Mesendoderm (in vitro differentiated cells): ENCODE measurements around the gene CHIA.
"Not testable (repeated sequence)": the region's sequence is repeated elsewhere in the genome, so short reads cannot be mapped to it uniquely, and the experiment has no call there.

ENCODE experiments used
- DNase-seq: peaks from one replicate; pipeline ENCODE4 v3.0.0; 2013
- H2AK5ac ChIP-seq: 2 replicates; pipeline ENCODE4 v1.6.1; 2013; ENCODE audit warnings: low read length, inconsistent platforms
- H2BK120ac ChIP-seq: 2 replicates; pipeline ENCODE4 v1.6.1; 2013; ENCODE audit warnings: low read depth, mild to moderate bottlenecking, low read length, moderate library complexity, mixed read lengths
- H2BK15ac ChIP-seq: replicated peaks from 2 replicates; pipeline ENCODE4 v1.6.1; 2013; ENCODE audit warnings: low read depth, mild to moderate bottlenecking, moderate library complexity
- H2BK5ac ChIP-seq: 2 replicates; pipeline ENCODE4 v1.6.1; 2013; ENCODE audit warnings: low read length, inconsistent platforms
- H3K18ac ChIP-seq: 2 replicates; pipeline ENCODE4 v1.6.1; 2013; ENCODE audit warnings: mild to moderate bottlenecking, low read length, mixed read lengths
- H3K23ac ChIP-seq: one replicate; pipeline ENCODE4 v1.6.1; 2013; ENCODE audit warnings: low read length
- H3K27ac ChIP-seq: 2 replicates; pipeline ENCODE4 v1.5.1; 2013; ENCODE audit warnings: low read depth, mild to moderate bottlenecking, inconsistent platforms, low read length, moderate library complexity
- H3K27me3 ChIP-seq: 2 replicates; pipeline ENCODE4 v1.6.1; 2013; ENCODE audit warnings: low read length, control low read depth, mild to moderate bottlenecking, inconsistent platforms; ENCODE audit not compliant: insufficient read depth, poor library complexity
- H3K36me3 ChIP-seq: 2 replicates; pipeline ENCODE4 v1.6.1; 2013; ENCODE audit warnings: low read length, inconsistent platforms; ENCODE audit not compliant: control insufficient read depth, insufficient read depth
- H3K4ac ChIP-seq: one replicate; pipeline ENCODE4 v1.6.1; 2013; ENCODE audit warnings: low read depth, mild to moderate bottlenecking, low read length, moderate library complexity
- H3K4me1 ChIP-seq: 2 replicates; pipeline ENCODE4 v1.6.1; 2013; ENCODE audit warnings: low read depth, low read length, inconsistent platforms; ENCODE audit not compliant: control insufficient read depth
- H3K4me2 ChIP-seq: 2 replicates; pipeline ENCODE4 v1.6.1; 2013; ENCODE audit warnings: low read length
- H3K4me3 ChIP-seq: 2 replicates; pipeline ENCODE4 v1.5.1; 2013; ENCODE audit warnings: mild to moderate bottlenecking, low read length
- H3K56ac ChIP-seq: one replicate; pipeline ENCODE4 v1.6.1; 2013; ENCODE audit warnings: low read length
- H3K79me1 ChIP-seq: 2 replicates; pipeline ENCODE4 v1.6.1; 2013; ENCODE audit warnings: low read length, inconsistent platforms
- H3K79me2 ChIP-seq: 2 replicates; pipeline ENCODE4 v1.6.1; 2013; ENCODE audit warnings: mild to moderate bottlenecking, low read length; ENCODE audit not compliant: control insufficient read depth, insufficient read depth
- H3K9ac ChIP-seq: 2 replicates; pipeline ENCODE4 v1.6.1; 2013; ENCODE audit warnings: low read length, inconsistent platforms
- H4K5ac ChIP-seq: one replicate; pipeline ENCODE4 v1.6.1; 2013; ENCODE audit warnings: low read length
- H4K8ac ChIP-seq: one replicate; pipeline ENCODE4 v1.6.1; 2013; ENCODE audit warnings: low read depth, mild to moderate bottlenecking, control low read depth, low read length, moderate library complexity
- WGBS: extraction: QIAGEN DNeasy Blood & Tissue Kit; methylation state at CpG from one replicate; pipeline ENCODE4 v1.1.7; 2013; ENCODE audit warnings: low lambda C conversion rate, missing lambda C conversion rate; ENCODE audit not compliant: insufficient coverage; ENCODE audit errors: extremely low coverage; 5-methylcytosine and 5-hydroxymethylcytosine counted together

The CHIA gene

DNA sequence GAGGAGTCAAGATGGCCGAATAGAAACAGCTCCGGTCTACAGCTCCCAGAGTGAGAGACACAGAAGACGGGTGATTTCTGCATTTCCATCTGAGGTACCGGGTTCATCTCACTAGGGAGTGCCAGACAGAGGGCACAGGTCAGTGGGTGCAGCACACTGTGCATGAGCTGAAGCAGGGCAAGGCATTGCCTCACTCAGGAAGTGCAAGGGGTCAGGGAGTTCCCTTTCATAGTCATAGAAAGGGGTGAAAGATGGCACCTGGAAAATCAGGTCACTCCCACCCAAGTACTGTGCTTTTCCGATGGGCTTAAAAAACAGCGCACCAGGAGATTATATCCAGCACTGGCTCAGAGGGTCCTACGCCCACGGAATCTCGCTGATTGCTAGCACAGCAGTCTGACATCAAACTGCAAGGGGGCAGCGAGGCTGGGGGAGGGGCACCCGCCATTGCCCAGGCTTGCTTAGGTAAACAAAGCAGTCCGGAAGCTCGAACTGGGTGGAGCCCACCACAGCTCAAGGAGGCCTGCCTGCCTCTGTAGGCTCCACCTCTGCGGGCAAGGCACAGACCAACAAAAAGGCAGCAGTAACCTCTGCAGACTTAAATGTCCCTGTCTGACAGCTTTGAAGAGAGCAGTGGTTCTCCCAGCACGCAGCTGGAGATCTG is 44.7 kb downstream of the CHIA start:
- not testable (repeated sequence) for DNase-seq, H3K27me3 ChIP-seq, H3K4ac ChIP-seq, H2BK120ac ChIP-seq, H2BK5ac ChIP-seq, H4K5ac ChIP-seq, H3K4me1 ChIP-seq, H3K4me2 ChIP-seq, H2AK5ac ChIP-seq, H3K4me3 ChIP-seq, H3K9ac ChIP-seq, H3K56ac ChIP-seq, H3K18ac ChIP-seq, H3K27ac ChIP-seq, H3K79me1 ChIP-seq, H3K36me3 ChIP-seq, H4K8ac ChIP-seq, H2BK15ac ChIP-seq, H3K23ac ChIP-seq, H3K79me2 ChIP-seq
- no CpG with 5 or more reads among the region's 15 CpGs for WGBS

DNA sequence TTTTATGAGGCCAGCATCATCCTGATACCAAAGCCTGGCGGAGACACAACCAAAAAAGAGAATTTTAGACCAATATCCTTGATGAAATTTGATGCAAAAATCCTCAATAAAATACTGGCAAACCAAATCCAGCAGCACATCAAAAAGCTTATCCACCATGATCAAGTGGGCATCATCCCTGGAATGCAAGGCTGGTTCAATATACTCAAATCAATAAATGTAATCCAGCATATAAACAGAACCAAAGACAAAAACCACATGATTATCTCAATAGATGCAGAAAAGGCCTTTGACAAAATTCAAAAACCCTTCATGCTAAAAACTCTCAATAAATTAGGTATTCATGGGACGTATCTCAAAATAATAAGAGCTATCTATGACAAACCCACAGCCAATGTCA is 48.2 kb downstream of the CHIA start:
- H3K27ac ChIP-seq, H3K4me1 ChIP-seq, H2AK5ac ChIP-seq, H2BK15ac ChIP-seq, DNase-seq, H3K79me1 ChIP-seq, H4K8ac ChIP-seq, H3K4ac ChIP-seq, H3K18ac ChIP-seq, H2BK120ac ChIP-seq, H3K4me2 ChIP-seq, H3K9ac ChIP-seq, H4K5ac ChIP-seq, H3K79me2 ChIP-seq, H3K4me3 ChIP-seq, H3K23ac ChIP-seq, H3K36me3 ChIP-seq, H2BK5ac ChIP-seq, H3K27me3 ChIP-seq, H3K56ac ChIP-seq: not testable (repeated sequence)
- no CpG with 5 or more reads among the region's 2 CpGs for WGBS

DNA sequence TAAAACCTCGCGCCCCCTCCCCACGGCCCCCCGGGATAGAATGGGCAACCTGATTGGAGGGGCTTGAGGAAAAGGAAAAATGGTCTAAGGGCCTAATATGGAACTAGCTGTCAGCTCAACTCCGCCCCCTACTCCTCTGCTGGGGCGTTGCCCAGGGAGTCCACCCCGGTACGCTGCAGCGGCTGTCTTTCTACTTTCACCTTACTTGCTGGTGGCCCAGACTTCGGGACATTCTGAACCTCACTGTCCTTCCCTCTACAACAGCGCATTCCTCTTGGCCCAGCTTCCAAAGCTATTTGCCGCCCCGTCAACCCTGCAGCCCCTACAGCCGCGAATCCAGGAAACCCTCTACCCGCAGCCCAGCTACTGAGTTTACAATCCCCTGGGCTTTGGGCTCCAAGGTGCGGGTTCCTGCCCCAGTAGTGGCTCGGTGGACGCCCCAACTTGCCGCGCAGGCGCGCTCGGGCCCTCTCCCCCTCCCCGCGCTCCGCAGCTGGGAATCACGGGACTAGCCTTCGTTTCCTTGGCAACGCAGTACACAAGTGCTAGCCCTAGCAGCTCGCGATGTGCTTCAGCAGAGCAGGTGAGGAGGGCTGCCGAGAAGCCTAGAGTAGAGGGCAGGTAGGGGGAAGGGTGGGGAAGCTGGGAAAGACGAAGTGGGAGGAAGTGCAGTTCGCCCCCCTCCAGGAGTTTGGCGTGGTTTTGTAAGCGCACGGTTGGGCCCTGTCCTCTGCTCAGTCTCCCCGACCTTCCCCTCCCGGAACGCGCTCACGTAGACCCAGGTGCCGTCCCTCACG is 55.6 kb downstream of the CHIA start:
- Histone ChIP-seq H3K4me3 (peak overlapping the region; percentile 78), H2BK120ac (no peak overlapping the region), H3K27ac (peak overlapping the region; percentile 49), H2BK5ac (peak overlapping the region; percentile 51), H3K36me3 (no peaks in the 10 kb centered on the region), H3K18ac (peak overlapping the region; percentile 52), H3K79me2 (no peaks in the 10 kb centered on the region), H2AK5ac (no peak overlapping the region), H3K4ac (no peak overlapping the region), H3K4me1 (peaks cover 8% of the 10 kb centered on the region), H4K8ac (no peak overlapping the region), H2BK15ac (no peak overlapping the region), H3K56ac (peak overlapping the region; percentile 92), H3K79me1 (no peaks in the 10 kb centered on the region), H4K5ac (no peak overlapping the region), H3K27me3 (no peaks in the 10 kb centered on the region), H3K23ac (no peak overlapping the region), H3K9ac (peak overlapping the region; percentile 81), H3K4me2 (peak overlapping the region; percentile 79)
- DNase-seq, result peak; percentile 98
- no CpG with 5 or more reads among the region's 45 CpGs for WGBS

DNA sequence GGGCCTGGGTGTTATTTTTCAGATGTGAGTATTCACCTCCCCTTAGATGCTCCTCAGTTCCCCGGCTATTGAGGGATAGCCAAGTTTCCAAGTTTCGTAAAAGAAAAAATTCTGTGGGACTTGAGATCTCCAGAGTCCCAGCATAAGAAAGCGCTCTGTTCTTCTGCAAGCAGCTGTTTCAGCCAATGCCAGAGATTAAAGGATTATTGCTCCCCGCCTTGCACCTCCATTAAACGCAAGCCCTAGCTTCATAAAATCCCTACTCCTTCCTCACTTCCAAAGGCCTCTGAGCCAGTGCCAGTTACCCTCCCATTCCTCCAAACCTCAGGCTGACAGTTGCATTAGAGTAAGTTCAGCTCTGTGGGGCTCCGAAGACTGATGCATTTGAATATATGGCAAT is 56.4 kb downstream of the CHIA start:
- Histone ChIP-seq H3K4ac (no peak overlapping the region), H3K79me2 (no peaks in the 10 kb centered on the region), H3K18ac (no peak overlapping the region), H3K4me1 (peaks cover 8% of the 10 kb centered on the region), H3K27me3 (no peaks in the 10 kb centered on the region), H2BK5ac (no peak overlapping the region), H3K36me3 (no peaks in the 10 kb centered on the region), H4K5ac (no peak overlapping the region), H2BK120ac (no peak overlapping the region), H3K9ac (peak overlapping the region; percentile 81), H2BK15ac (no peak overlapping the region), H3K27ac (no peak overlapping the region), H2AK5ac (no peak overlapping the region), H3K23ac (no peak overlapping the region), H4K8ac (no peak overlapping the region), H3K79me1 (no peaks in the 10 kb centered on the region), H3K4me2 (peak overlapping the region; percentile 79), H3K4me3 (no peak overlapping the region), H3K56ac (peak overlapping the region; percentile 28)
- no CpG with 5 or more reads among the region's 6 CpGs for WGBS
- DNase-seq, result peak; percentile 29

DNA sequence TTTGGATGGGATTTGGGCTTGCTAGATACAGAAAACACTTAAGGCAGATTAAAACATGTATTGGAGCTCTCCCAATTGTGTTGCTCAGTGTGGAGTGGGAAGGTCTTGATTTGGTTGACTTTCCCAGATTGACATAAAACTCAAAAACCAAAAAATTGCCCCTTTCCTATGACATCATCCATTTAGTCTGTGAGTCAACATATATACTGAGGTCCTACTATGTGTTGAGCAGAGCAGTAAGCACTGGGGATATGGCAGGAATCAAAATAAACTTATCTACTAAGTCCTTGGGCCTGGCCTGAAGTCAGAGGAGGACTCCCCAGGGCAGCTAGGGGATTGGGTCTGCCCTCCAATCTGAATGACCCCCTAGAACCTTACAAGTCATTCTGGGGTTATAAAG is 61.0 kb downstream of the CHIA start:
- no peak overlapping the region for H3K56ac ChIP-seq
- H4K5ac ChIP-seq, result no peak overlapping the region
- no peak overlapping the region for H3K4me2 ChIP-seq
- no peak overlapping the region for H4K8ac ChIP-seq
- no peak overlapping the region for H3K23ac ChIP-seq
- H3K79me1 ChIP-seq, result no peaks in the 10 kb centered on the region
- no peak overlapping the region for H2BK120ac ChIP-seq
- H3K18ac ChIP-seq, result no peak overlapping the region
- no peak overlapping the region for H2AK5ac ChIP-seq
- no peak overlapping the region for H3K4me3 ChIP-seq
- no peak overlapping the region for H2BK5ac ChIP-seq
- H3K36me3 ChIP-seq, result no peaks in the 10 kb centered on the region
- no peak for DNase-seq
- no peak overlapping the region for H3K9ac ChIP-seq
- H3K27me3 ChIP-seq, result no peaks in the 10 kb centered on the region
- no peak overlapping the region for H2BK15ac ChIP-seq
- H3K27ac ChIP-seq, result no peak overlapping the region
- peaks cover 8% of the 10 kb centered on the region for H3K4me1 ChIP-seq
- no peaks in the 10 kb centered on the region for H3K79me2 ChIP-seq
- H3K4ac ChIP-seq, result no peak overlapping the region

DNA sequence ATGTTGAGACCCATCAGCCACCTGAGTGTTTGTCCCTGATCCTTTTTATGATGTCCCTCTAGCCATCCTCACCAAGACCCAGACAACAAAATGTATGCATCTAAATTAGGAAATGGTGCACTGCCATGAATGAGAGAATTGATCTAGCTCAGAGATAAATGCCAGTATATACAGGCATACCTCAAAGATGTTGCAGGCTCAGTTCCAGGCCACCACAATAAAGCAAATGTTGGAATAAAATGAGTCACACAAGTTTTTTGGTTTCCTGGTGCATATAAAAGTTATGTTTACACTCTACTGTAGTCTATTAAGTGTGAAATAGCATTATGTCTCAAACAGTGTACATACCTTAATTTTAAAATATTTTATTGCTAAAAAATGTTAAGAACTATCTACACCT is 63.9 kb downstream of the CHIA start:
- Histone ChIP-seq H2BK15ac (no peak overlapping the region), H3K4ac (no peak overlapping the region), H4K5ac (no peak overlapping the region), H2BK120ac (no peak overlapping the region), H3K4me3 (no peak overlapping the region), H4K8ac (no peak overlapping the region), H3K79me2 (no peaks in the 10 kb centered on the region), H3K4me2 (no peak overlapping the region), H3K79me1 (no peaks in the 10 kb centered on the region), H3K18ac (no peak overlapping the region), H3K9ac (no peak overlapping the region), H3K27ac (no peak overlapping the region), H2BK5ac (no peak overlapping the region), H3K4me1 (peaks cover 3% of the 10 kb centered on the region), H2AK5ac (no peak overlapping the region), H3K27me3 (no peaks in the 10 kb centered on the region), H3K36me3 (no peaks in the 10 kb centered on the region), H3K56ac (no peak overlapping the region), H3K23ac (no peak overlapping the region)
- no peak for DNase-seq
